Stimulated activated CD4-positive, alpha-beta T cell treated with anti-CD3 and anti-CD28 coated beads, Interleukin-12 subunit alpha, Interleukin-12 subunit beta, amount 100 ng/mL, for 24 hours (primary cell): Measurements from ENCODE around the gene DNMT3L.
"Not testable (repeated sequence)": the region's sequence is repeated elsewhere in the genome, so short reads cannot be mapped to it uniquely, and the experiment has no call there.

Experiments used
- DNase-seq, 2 experiments: peaks; one replicate each; pipeline ENCODE4 v3.0.0-alpha.2; 2020; ENCODE audit warnings: low read depth in 2 of 2

DNMT3L gene

DNA sequence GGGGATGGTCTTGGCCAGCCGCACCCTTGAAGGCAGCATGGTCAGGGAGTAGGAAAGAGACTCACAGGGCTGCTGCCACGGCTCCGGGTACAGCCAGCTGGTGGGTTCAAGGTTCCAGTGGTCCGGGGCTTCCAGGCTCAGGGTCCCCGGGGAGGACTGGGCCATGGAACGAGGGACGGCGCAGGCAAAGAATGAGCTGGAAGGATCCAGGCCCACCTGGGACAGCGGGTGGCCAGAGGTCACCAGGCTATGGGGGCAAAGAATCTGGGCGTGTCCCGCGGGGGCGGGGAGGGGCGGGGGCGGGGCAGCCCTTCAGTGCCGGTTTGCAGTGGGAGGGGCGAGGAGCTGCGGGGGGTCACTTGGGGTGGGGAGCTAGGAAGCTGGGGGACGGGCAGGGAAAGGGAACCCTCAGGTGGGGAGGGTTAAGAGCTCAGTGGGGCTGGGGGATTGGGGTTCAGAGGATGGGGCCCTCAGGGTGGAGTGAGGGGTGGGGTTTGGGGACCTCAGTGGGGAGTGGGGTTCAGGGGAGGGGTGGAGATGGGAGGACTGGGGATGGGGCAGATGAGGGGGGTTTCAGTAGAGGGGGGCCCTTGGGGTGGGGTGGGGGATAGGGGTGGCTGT lies at the start of gene DNMT3L:
TSS of gene DNMT3L (minus strand) at position 223 of the 621 bp plus-strand sequence. CDS start 638 bp downstream, outside the sequence.
- DNase-seq = no peak

DNA sequence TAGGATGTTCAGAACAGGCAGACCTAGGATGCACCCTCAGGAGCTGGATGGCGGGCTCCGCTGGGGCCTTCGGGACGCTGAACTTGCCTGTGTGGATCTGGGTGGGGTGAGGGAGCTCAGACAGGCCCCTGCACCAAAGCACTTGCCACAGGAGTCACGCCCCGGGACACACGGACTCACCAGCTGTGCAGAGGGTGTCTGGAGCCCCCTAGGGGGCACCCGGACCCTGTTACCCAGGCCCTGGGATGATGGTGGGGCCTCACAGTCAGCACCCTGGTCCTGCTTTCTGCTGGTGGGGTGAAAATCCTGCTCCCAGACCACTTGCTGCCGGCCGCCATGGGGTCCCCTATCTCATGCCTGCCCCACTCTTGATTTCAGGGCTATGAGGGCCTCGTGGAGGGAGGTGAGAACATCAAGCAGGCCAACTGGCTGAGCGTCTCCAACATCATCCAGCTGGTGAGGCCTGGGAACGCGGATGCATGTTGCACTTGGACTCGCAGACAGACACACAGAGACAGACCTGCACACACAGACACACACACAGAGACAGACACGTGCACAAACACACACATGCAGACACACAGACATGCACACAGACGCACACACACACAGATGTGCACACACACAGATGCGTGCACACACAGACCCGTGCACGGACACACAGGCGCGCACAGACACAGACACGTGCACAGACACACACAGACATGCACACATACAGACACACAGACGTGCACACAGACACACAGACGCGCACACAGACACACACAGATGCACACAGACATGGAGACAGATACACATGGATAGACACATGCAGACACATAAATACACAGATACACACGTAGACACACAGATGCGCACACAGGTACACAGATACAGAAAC lies 49.2 kb upstream of the DNMT3L start:
- DNase-seq = no peak

DNA sequence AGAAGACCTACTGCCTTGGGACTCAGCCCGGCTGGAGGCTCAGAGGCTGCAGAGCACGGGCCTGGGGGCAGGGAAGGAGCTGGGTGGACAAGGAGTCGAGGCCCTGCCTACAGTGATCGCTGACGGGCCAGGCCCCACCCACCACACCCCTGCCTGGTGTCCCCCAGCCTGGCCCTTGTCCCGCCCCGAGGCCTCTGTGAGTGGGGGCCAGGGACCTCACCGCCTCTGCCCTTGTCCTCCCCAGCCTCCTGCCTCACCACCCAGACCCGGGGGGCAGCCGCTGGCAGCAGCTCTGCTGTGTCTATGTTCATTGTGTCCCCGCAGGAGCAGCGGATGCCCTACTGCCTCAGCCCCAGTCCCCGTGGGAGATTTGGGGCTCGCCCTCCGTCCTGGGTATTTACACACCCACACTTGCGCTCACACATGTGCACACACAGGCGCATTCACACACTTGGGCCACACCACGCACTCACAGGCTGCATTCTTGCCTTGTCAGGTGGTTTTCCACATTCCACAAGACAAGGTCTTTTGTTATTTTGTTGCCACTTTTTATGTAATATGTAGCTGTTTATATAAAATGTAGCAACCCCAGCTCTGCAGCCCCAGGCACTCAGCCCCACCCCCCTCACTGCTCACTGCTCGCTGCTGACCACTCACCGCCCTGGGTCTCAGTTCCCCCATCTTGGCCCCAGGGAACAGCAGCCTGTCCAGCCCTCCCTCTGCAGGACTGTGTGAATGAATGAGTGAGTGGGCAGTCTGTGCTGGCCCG lies 45.4 kb upstream of the DNMT3L start:
- no peak for DNase-seq

DNA sequence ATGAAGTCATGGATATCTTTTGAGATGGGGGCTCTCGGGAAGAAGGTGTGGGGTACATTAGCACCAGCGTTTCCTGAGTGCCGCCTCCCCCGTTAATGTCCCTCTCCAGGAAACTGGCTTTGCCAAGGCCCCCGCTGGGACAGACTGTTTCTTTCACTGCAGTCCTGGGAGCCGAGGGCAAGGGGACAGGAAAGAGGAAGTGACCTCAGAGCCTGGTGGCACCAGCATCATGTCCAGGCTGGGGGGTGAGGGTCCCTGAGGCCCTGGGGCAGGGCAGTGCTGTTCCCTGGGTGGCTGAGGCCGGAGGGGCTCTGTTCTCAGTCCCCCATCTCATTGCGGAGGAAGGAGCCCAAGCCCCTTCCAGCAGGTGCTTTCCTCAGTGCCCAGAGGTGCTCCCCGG lies 44.0 kb upstream of the DNMT3L start:
- DNase-seq = no peak

DNA sequence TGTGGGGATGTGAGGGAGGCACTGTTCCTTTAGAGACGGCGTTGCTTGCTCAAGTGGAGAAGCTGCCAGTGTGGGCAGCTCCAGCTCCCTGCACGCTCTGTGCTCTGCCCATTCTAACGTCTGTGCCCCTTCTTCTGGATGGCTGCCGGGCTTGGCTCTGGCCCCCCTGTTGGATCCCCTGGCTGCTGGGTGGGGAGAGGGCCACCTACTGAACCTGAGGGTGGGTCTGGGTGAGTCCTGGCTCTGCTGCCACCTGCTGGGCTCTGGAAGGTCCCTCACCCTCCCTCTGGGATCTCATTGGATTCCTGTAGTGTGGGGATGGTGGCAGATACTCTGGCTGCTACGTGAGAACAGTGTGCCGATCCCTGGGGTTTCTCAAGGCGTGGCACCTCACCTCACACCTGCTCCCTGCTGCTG lies 43.2 kb upstream of the DNMT3L start:
- peak in 1 of 2 experiments; percentile 37 for DNase-seq

DNA sequence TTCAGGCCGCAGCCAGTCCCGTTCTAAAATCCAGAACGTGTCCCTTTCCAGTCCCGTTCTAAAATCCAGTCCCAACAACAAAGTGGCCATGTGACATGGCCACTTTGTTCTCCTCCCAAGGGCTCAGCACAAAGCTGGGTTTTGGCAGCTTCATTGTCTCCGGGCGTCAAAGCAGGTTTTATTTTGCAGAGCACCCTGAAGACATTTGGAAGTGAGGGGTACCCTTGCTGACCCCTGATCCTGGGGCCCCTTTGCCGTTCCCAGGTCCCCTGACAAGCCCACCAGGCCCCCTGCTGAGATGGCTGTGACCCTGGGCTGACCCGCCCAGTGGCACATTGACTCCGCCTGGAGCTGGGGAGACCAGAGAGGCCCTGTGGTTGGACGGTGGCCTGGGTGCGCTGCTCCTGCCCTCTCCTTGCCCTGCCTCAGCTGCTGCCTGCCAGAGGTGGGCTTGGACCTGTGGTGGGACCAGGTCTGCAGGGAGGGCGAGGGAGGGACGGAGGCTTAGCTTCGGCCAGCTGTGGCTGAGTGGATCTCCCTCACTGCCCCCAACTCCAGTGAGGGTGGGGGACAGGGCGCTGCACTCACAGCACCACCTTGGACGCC lies 42.4 kb upstream of the DNMT3L start:
- DNase-seq = no peak

DNA sequence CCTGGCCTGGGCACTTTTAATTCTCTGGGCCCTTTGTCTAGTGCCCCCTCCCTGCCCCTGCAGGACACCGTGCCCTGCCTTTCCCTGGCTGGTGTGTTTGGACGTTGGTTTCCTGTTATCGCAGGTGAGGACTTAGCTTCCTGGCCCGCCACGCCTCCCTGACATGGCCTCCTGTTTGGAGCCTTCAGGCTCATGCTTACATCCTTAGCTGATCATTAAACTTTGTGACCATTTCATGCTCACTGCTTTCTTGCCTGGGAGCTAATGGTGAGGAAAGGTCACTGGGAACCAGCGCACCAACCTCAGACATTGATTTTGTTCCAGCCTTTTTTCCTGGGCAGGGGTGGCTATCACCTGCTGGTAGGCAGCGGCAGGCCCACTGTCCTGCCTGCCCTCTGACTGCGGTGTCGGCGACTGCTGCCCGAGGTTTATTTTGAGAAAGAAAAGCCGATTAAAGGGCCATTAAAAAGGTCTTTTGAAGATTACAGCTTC lies 41.8 kb upstream of the DNMT3L start:
- DNase-seq = no peak

DNA sequence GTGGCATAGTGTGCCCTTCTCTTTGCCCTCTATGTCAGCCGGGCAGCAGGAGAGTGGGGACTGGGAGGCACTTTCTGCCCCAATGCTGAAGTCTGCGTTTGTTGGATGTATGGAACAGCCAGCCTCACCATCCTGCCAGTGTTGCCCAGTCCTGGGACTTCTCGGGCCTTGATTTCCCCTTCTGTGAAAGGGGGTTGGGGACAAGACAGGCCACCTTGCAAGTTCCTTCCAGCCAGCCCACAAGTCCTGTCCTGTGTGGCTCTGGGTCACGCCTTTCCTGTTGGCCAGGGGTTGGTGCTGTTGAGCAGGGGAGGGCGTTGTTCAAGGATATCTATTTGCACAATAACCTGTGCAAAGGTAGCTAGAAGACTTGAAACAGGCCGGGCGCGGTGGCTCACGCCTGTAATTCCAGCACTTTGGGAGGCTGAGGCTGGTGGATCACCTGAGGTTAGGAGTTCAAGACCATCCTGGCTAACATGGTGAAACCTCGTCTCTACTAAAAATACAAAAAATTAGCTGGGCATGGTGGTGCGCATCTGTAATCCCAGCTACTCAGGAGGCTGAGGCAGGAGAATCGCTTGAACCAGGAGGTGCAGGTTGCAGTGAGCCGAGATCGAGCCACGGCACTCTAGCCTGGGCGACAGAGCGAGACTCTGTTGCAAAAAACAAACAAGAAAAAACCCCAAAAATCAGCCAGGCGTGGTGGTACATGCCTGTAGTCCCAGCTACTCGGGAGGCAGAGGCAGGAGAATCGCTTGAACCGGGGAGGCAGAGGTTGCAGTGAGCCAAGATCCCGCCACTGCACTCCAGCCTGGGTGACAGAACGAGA lies 41.1 kb upstream of the DNMT3L start:
- DNase-seq = not testable (repeated sequence)

DNA sequence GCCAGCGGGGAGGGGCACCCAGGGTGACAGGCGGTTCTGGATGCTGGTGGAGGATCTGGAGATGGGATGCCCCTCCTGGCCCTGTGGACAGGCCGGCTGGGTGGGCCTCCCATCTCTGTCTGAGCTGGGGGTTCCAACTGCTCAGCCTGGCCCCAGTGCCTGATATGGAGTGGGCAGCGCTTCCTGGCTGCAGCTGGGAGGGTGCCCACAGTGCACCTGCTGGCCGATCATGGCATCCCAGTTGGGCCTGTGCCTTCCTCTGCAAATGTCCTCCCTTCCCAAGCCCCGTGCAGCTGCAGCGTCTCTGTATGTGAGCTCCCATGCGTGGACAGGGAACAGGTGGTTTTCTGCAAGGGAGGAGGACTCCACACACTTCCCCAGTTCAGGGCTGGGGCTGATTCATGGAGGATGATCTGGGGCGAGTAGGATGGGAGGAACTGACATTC lies 40.3 kb upstream of the DNMT3L start:
- DNase-seq = no peak

DNA sequence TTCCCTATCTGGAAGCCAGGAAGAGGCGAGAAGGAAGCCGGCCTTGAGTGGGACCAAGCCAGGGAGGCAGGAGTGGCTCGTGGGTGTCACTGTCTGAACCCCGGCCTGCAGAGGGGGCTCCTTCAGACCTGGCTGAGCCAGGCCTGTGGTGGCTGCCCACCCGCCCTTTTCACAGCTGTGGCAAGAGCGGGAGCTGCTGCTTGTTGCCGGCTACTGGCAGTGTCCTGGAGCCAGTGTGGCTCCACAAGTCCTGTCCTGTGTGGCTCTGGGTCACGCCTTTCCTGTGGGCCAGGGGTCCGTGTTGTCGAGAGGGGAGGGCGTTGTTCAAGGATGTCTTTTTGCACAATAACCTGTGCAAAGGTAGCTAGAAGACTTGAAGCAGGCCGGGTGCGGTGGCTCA lies 39.4 kb upstream of the DNMT3L start:
- DNase-seq = no peak

DNA sequence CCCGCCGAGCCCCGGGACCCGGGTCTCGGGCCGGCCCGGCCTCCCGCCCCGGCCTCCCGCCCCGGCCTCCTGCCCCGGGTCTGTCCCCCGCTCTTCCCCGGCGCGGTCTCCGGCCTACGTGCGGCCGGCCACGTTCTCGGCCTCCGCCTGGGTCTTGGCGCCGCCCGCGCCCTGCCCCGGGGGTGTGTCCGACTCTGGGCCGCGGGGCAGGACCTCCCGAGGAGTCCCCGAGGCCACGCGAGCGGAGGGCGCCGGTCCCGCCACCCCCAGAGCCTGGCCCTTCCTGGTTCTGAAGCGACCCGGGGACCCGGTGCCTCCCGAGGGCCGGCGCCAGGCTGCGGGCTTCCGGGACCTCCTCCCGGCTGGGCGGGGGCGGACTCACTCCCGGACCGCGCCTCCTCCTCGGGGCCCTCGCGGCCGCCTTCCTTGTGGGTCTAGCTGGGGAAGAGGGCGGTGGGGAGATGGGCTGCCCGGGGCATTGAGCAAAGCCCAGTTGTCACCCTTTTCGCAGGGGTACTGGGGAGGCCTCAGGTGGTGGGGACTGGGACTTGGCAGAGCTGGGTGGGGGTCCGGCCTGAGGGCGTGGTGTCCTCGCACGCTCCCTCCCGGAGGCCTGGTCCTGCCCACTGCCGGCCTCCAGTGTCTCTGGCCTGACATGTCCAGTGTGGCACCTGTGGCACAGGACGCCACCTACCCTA lies 38.7 kb upstream of the DNMT3L start:
- DNase-seq = peak; percentile 29 to 64

DNA sequence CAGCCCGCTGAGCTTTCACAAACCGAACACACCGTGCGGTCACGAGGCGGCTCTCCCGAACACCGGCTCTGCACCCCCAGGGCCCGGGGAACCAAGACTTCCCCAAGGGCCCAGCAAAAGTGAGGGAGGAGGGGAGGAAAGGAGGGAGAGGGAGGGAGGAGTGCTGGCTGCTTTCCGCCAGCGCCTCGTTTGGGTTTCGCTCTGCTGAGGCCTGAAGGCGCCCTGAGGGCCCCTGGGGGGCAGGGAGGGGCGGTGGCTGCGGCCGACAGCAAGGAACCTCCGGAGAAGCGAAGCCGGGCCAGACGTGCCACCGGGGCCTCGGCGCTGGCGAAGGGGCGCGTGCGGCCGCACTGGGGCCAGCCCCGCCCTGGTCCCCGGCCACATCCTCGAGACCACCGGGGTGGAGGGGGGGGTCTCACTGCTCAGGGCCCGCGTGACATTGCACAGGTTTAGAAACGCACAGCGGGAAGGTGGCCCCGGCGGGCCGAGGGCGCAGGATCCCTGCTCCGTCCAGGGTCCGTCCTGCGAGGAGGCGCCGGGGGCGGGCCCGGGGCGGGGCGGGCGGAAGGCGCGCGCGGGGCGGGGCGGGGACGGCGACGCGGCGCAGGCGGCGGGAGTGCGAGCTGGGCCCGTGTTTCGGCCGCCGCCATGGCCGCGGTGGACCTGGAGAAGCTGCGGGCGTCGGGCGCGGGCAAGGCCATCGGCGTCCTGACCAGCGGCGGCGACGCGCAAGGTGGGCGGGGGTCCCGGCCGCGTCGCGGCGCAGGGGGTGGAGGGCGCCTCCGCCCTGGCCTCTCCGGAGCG lies 38.0 kb upstream of the DNMT3L start, which contains the start of gene PFKL:
TSS of gene PFKL (plus strand) at position 596 of the 804 bp plus-strand sequence. CDS start at position 649, 53 bp downstream.
- peak; percentile 36 to 65 for DNase-seq

DNA sequence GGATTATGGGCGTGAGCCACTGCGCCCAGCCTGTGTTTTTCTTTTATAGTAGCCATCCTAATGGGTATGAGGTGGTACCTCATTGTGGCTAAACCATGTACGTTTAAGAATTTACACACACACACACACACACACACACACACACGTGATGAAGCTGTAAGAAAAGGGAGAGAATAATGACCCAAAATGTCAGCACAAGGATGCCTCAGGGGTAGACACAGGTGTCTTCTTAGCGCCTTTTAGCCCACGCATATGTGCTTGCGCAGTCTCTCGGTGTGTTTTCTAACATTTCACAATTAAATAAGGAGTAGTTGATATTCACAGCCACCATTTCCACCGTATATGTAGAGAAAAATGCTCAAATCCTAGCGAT lies 37.4 kb upstream of the DNMT3L start:
- no peak for DNase-seq

DNA sequence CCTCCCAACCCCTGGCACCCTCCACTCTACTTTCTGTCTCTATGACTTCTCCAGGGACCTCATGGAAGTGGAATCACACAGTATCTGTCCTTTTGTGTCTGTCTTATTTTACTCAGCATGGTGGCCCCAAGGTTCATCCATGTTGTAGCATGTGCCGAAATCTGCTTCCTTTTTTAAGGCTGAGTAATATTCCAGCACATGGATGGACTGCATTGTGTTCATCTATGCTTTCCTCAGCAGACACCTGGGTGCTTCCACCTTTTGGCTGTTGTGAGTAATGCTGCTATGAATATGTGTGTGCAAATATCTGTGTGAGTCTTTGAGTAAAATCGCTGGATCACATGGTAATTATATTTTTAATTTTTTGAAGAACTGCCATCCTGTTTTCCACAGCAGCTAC lies 36.6 kb upstream of the DNMT3L start:
- DNase-seq = no peak

DNA sequence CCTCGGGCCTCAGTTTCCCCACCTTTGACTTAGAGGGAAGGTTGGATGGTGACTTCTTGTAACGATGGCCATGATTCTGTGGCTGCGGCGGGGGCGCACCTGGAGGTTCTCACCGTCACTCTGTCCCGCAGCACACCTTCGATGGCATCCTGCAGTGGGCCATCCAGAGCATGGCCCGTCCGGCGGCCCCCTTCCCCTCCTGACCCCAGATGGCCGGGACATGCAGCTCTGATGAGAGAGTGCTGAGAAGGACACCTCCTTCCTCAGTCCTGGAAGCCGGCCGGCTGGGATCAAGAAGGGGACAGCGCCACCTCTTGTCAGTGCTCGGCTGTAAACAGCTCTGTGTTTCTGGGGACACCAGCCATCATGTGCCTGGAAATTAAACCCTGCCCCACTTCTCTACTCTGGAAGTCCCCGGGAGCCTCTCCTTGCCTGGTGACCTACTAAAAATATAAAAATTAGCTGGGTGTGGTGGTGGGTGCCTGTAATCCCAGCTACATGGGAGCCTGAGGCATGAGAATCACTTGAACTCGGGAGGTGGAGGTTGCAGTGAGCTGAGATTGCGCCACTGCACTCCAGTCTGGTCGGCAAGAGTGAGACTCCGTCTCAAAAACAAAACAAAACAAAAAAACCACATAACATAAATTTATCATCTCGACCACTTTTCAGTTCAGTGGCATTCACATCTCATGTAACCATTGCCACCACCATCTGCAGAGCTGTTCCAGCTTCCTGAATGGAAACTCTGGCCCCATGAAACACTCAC lies 36.0 kb upstream of the DNMT3L start:
- peak; percentile 61 to 77 for DNase-seq

DNA sequence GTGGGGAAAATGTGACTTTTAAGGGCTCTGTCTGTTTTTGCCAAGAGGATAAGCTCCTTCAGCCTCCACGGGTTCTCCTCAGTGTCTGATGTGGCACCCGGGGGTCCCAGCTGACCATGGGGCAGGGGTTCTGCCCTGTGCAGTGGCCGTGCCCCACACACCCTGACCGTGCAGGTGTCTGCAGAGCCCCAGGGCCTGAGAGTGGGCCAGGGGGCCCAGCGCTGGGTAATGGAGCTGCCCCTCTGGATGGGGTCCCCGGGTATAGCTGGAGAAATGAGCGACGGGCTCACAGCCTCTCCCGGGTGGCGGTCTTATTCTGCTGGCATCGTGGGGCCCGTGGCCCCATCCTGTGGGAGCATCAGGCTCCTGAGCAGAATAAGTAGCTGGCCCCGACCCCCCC lies 35.2 kb upstream of the DNMT3L start:
- DNase-seq = no peak

DNA sequence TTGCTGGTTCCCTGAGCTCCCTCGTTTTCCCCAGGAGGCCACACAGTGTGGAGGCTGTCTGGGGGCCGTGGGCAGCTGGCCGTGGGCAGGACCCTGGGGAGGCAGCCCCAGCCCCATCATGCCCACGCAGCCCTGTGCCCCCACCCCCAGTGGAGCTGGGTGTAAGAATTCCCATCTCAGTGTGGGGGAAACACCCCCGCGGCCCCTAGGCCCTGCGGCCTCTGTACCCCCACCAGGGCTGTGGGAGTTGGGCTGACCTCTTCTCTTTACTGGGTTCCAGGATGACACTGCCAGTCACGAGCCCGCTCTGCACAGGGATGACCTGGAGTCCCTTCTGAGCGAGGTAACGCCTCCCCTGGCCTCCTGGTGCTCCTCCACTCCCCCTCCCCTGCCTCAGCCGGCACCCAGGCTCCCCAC lies 34.4 kb upstream of the DNMT3L start:
- DNase-seq = no peak

DNA sequence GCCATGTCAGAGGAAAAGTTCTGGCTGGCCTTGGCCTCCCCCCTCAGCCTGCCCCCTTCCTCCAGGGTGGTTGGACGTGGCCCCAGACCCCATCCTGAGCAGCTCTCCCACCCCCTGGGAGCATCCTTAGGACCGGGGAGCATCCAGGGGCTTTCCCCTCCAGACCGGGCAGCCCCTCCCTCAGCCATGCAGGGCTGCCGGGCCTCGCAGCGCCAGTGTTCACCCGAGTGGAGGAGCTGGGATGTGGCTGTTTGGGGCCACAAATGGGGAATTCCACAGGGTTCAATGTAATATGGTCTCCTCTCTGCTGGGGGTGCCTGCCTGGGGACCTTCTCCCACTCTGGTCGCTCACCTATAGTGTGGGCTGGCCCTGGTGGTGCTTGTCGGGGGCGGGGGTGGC lies 33.9 kb upstream of the DNMT3L start:
- no peak for DNase-seq

DNA sequence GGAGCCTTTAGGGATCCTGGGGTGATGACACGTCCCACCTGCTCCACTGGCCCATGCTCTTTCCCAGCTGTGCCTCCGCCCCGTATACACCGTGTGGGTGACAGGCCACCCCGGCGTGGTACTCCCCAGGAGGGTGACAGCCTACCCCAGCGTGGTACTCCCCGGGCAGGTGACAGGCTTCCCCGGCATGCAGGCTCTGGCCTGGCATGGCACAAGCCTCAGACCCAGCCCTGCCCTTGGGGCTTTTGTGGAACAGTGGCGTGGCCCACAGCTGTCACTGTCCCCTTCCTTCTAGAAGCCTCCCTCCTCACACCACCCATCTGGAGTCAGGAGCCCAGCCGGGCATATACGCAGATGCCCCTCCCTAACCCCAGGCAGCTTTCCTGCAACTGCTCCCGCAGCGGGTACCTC lies 33.5 kb upstream of the DNMT3L start:
- DNase-seq = no peak
